DMS114 treated with DMSO at 0.1 percent for 48 hours (cell line): ENCODE data around the gene VDR.

Experiments used
- DNase-seq: peaks from one replicate; lab custom pipeline; 2025; ENCODE audit not compliant: unreplicated experiment; lab: John Stamatoyannopoulos, UW

The VDR gene

GRCh38 chr12:47875746-47876439, 28.9 kb downstream of the VDR start:
- DNase-seq, result no peak

GRCh38 chr12:47874316-47874715, 30.5 kb downstream of the VDR start:
- no peak for DNase-seq

GRCh38 chr12:47870175-47870781, 34.5 kb downstream of the VDR start:
- DNase-seq, result no peak

GRCh38 chr12:47868552-47869031, 36.2 kb downstream of the VDR start:
- DNase-seq, result no peak

GRCh38 chr12:47868041-47868440, 36.8 kb downstream of the VDR start:
- no peak for DNase-seq

- DNase-seq, result no peak
These were observed 37.3 kb downstream of the VDR start for GRCh38 chr12:47867495-47867941.

GRCh38 chr12:47864646-47865235, 40.1 kb downstream of the VDR start:
- DNase-seq, result no peak

- no peak for DNase-seq
These were observed 40.8 kb downstream of the VDR start for GRCh38 chr12:47863985-47864384.

GRCh38 chr12:47863467-47863866, 41.3 kb downstream of the VDR start:
- no peak for DNase-seq

GRCh38 chr12:47862881-47863280, 41.9 kb downstream of the VDR start:
- DNase-seq, result no peak

GRCh38 chr12:47862167-47862750, 42.5 kb downstream of the VDR start:
- DNase-seq, result no peak

GRCh38 chr12:47860873-47861272, 43.9 kb downstream of the VDR start:
- no peak for DNase-seq

- DNase-seq, result no peak
These were observed 44.4 kb downstream of the VDR start for GRCh38 chr12:47860279-47860841.

- DNase-seq, result no peak
These were observed 46.1 kb downstream of the VDR start for GRCh38 chr12:47858511-47859266.

GRCh38 chr12:47856721-47857575, 47.8 kb downstream of the VDR start:
- no peak for DNase-seq

- no peak for DNase-seq
These were observed 48.7 kb downstream of the VDR start for GRCh38 chr12:47856094-47856493.

GRCh38 chr12:47855502-47855901, 49.3 kb downstream of the VDR start:
- DNase-seq, result no peak

- DNase-seq, result no peak
These were observed 50.3 kb downstream of the VDR start for GRCh38 chr12:47854531-47854930.

- no peak for DNase-seq
These were observed 52.7 kb downstream of the VDR start for GRCh38 chr12:47852096-47852571.
